ENCODE measurements around the gene MAML3.

The MAML3 gene

GRCh38 chr4:139833151-139833910 lies 320.7 kb downstream of the MAML3 start:
- no peak for TF ChIP-seq MAX (IDR thresholded peaks at IDR 0.05; ENCODE audit: low read depth, low read length)
- no peak for TF ChIP-seq POLR2A (IDR thresholded peaks at IDR 0.05; ENCODE audit: extremely low read depth, insufficient read length)
- no peak for TF ChIP-seq MYC (IDR thresholded peaks at IDR 0.05; ENCODE audit: low read depth, low read length)
- no peak for TF ChIP-seq CTCF (IDR thresholded peaks at IDR 0.05; ENCODE audit: low read depth, low read length)
- no peak for DNase-seq (ENCODE audit: low read depth)
- no peak overlapping the region for H3K4me3 ChIP-seq (ENCODE audit: low read depth, low read length)

- peak; percentile 35 for DNase-seq (ENCODE audit: low read depth)
- TF ChIP-seq POLR2A (IDR thresholded peaks at IDR 0.05; ENCODE audit: extremely low read depth, insufficient read length), result no peak
- TF ChIP-seq CTCF (IDR thresholded peaks at IDR 0.05; ENCODE audit: low read depth, low read length), result no peak
- TF ChIP-seq MAX (IDR thresholded peaks at IDR 0.05; ENCODE audit: low read depth, low read length), result no peak
- TF ChIP-seq MYC (IDR thresholded peaks at IDR 0.05; ENCODE audit: low read depth, low read length), result no peak
- no peak overlapping the region for H3K4me3 ChIP-seq (ENCODE audit: low read depth, low read length)
Measured at GRCh38 chr4:139828966-139829664, 324.9 kb downstream of the MAML3 start.

GRCh38 chr4:139826426-139826825 lies 327.6 kb downstream of the MAML3 start:
- DNase-seq (ENCODE audit: low read depth), result no peak
- TF ChIP-seq MAX (IDR thresholded peaks at IDR 0.05; ENCODE audit: low read depth, low read length) (no peak), CTCF (IDR thresholded peaks at IDR 0.05; ENCODE audit: low read depth, low read length) (no peak), POLR2A (IDR thresholded peaks at IDR 0.05; ENCODE audit: extremely low read depth, insufficient read length) (no peak), MYC (IDR thresholded peaks at IDR 0.05; ENCODE audit: low read depth, low read length) (no peak)
- H3K4me3 ChIP-seq (ENCODE audit: low read depth, low read length), result no peak overlapping the region

- TF ChIP-seq MAX (IDR thresholded peaks at IDR 0.05; ENCODE audit: low read depth, low read length) (no peak), POLR2A (IDR thresholded peaks at IDR 0.05; ENCODE audit: extremely low read depth, insufficient read length) (no peak), MYC (IDR thresholded peaks at IDR 0.05; ENCODE audit: low read depth, low read length) (no peak), CTCF (IDR thresholded peaks at IDR 0.05; ENCODE audit: low read depth, low read length) (no peak)
- no peak overlapping the region for H3K4me3 ChIP-seq (ENCODE audit: low read depth, low read length)
- no peak for DNase-seq (ENCODE audit: low read depth)
Measured at GRCh38 chr4:139825523-139826014, 328.4 kb downstream of the MAML3 start.

GRCh38 chr4:139824882-139825522 lies 329.0 kb downstream of the MAML3 start:
- no peak overlapping the region for H3K4me3 ChIP-seq (ENCODE audit: low read depth, low read length)
- DNase-seq (ENCODE audit: low read depth), result no peak
- no peak for TF ChIP-seq CTCF (IDR thresholded peaks at IDR 0.05; ENCODE audit: low read depth, low read length)

Data from NB4 (cell line).